ENCODE results near the gene PSIP1. TPM values are rescaled to one million over a fixed set of nuclear protein-coding genes. Genes with fewer than 3 reads are reported as not detected.
"Not testable (repeated sequence)": the region's sequence is repeated elsewhere in the genome, so short reads cannot be mapped to it uniquely, and the experiment has no call there.

Gene PSIP1
- total and polyA plus RNA-seq, 11 donors: 15.9 to 29.1 (median 20.9) TPM

GRCh38 chr9:15461601-15462000 lies 49.2 kb downstream of the PSIP1 start:
- no peak for DNase-seq
- H3K27ac ChIP-seq: no peak overlapping the region
- peak in 2 of 4 donors; percentile 51 to 63 for ATAC-seq
- no peak overlapping the region for H3K4me3 ChIP-seq
- no peaks in the 10 kb centered on the region for H3K4me1 ChIP-seq
- no peaks in the 10 kb centered on the region for H3K27me3 ChIP-seq
- TF ChIP-seq CTCF (IDR thresholded peaks at IDR 0.05) (no peak), POLR2A (IDR thresholded peaks at IDR 0.05) (no peak)
- intact Hi-C loops (cut with DNase I): no loop called here
- no peaks in the 10 kb centered on the region for H3K9me3 ChIP-seq
- peaks cover 0 to 98% (median 92%) of the 10 kb centered on the region in 9 donors for H3K36me3 ChIP-seq
- WGBS, 4 donors: 37 to 54% (median 50%) methylated on average over 2 of the region's 2 CpGs

- Histone ChIP-seq H3K27ac (no peak overlapping the region), H3K36me3 (peaks cover 0 to 98% (median 92%) of the 10 kb centered on the region in 9 donors), H3K4me3 (no peak overlapping the region), H3K9me3 (no peaks in the 10 kb centered on the region), H3K4me1 (no peaks in the 10 kb centered on the region), H3K27me3 (no peaks in the 10 kb centered on the region)
- WGBS, 4 donors: 95 to 98% (median 96%) methylated on average over 8 of the region's 8 CpGs
- DNase-seq (no peak), ATAC-seq (no peak)
- intact Hi-C loops (cut with DNase I): no loop called here
- TF ChIP-seq POLR2A (IDR thresholded peaks at IDR 0.05) (no peak), CTCF (IDR thresholded peaks at IDR 0.05) (no peak)
Measured at GRCh38 chr9:15461056-15461455, 49.7 kb downstream of the PSIP1 start.

- no peak for DNase-seq
- Histone ChIP-seq H3K36me3 (peaks cover 0 to 99% (median 91%) of the 10 kb centered on the region in 9 donors), H3K4me3 (no peak overlapping the region), H3K9me3 (no peaks in the 10 kb centered on the region), H3K4me1 (no peaks in the 10 kb centered on the region), H3K27ac (no peak overlapping the region), H3K27me3 (no peaks in the 10 kb centered on the region)
- no peak for ATAC-seq
- WGBS, 4 donors: 93 to 96% (median 94%) methylated on average over 5 of the region's 5 CpGs
- intact Hi-C loops (cut with DNase I): no loop called here
- TF ChIP-seq POLR2A (IDR thresholded peaks at IDR 0.05): no peak
- TF ChIP-seq CTCF (IDR thresholded peaks at IDR 0.05): no peak
Measured at GRCh38 chr9:15453956-15454355, 56.8 kb downstream of the PSIP1 start.

- no peak overlapping the region for H3K27ac ChIP-seq
- H3K4me3 ChIP-seq: no peak overlapping the region
- WGBS, 4 donors: 65 to 78% (median 72%) methylated on average over 3 of the region's 3 CpGs
- H3K36me3 ChIP-seq: peaks cover 0 to 75% (median 66%) of the 10 kb centered on the region in 9 donors
- intact Hi-C loops (cut with DNase I): no loop called here
- peaks cover 0 to 12% (median 0%) of the 10 kb centered on the region in 12 donors for H3K4me1 ChIP-seq
- H3K27me3 ChIP-seq: no peaks in the 10 kb centered on the region
- ATAC-seq (no peak), DNase-seq (no peak)
- no peaks in the 10 kb centered on the region for H3K9me3 ChIP-seq
- TF ChIP-seq CTCF (IDR thresholded peaks at IDR 0.05) (no peak), POLR2A (IDR thresholded peaks at IDR 0.05) (no peak)
Measured at GRCh38 chr9:15444141-15444540, 66.6 kb downstream of the PSIP1 start.

- H3K27me3 ChIP-seq; ATAC-seq; H3K27ac ChIP-seq; intact Hi-C loops (cut with DNase I); H3K4me3 ChIP-seq; H3K9me3 ChIP-seq; DNase-seq: not testable (repeated sequence)
- Histone ChIP-seq H3K4me1 (peaks cover 0 to 12% (median 0%) of the 10 kb centered on the region in 12 donors), H3K36me3 (peaks cover 0 to 68% (median 54%) of the 10 kb centered on the region in 9 donors)
- 98 to 100% (median 98%) methylated on average over 5 to 33 of the region's 33 CpGs for WGBS, 4 donors
Measured at GRCh38 chr9:15442264-15442663, 68.5 kb downstream of the PSIP1 start.

DNA sequence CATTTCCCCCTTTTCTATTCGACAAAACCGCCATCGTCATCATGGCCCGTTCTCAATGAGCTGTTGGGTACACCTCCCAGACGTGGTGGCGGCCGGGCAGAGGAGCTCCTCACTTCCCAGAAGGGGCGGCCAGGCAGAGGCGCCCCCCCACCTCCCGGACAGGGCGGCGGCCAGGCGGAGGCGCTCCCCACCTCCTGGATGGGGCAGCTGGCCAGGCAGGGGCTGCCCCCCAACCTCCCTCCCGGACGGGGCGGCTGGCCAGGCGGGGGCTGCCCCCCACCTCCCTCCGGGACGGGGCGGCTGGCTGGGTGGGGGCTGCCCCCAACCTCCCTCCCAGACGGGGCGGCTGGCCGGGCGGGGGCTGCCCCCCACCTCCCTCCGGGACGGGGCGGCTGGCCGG lies 68.9 kb downstream of the PSIP1 start:
- H3K9me3 ChIP-seq; intact Hi-C loops (cut with DNase I); H3K27me3 ChIP-seq; DNase-seq; ATAC-seq; H3K27ac ChIP-seq; H3K4me3 ChIP-seq: not testable (repeated sequence)
- Histone ChIP-seq H3K36me3 (peaks cover 0 to 68% (median 53%) of the 10 kb centered on the region in 9 donors), H3K4me1 (peaks cover 0 to 12% (median 0%) of the 10 kb centered on the region in 12 donors)
- 91 to 96% (median 94%) methylated on average over 13 to 24 of the region's 29 CpGs for WGBS, 4 donors
